NCI-H345 treated with DMSO at 0.1 percent for 48 hours (cell line): ENCODE measurements around the gene CFAP46.
"Not testable (repeated sequence)": the region's sequence is repeated elsewhere in the genome, so short reads cannot be mapped to it uniquely, and the experiment has no call there.

Experiments
- DNase-seq: peaks from one replicate; lab custom pipeline; 2025; ENCODE audit not compliant: unreplicated experiment; lab: John Stamatoyannopoulos, UW

CFAP46 gene

DNA sequence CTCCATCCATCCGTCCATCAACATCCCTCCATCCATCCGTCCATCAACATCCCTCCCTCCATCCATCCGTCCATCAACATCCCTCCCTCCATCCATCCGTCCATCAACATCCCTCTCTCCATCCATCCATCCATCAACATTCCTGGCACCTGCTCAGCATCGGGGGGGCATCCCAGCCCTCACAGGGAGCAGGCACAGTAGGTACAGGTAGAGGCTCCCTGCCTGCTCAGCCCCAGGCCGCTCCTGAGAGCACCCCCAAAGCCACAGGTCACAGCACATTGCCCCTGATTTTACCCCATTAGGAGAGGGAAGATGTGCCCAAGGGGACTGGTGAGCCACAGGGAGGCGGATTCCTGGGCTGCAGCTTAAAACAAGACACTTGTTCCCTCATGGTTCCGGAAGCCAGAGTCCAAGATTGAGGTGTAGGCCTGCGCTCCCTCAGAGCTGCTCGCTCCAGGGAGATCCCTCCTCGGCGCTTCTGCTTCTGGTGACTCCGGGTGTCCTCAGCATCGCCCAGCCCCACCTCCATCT is 21.1 kb upstream of the CFAP46 start:
- no peak for DNase-seq

GRCh38 chr10:132962623-132963429 is 20.5 kb upstream of the CFAP46 start:
- DNase-seq = no peak

DNA sequence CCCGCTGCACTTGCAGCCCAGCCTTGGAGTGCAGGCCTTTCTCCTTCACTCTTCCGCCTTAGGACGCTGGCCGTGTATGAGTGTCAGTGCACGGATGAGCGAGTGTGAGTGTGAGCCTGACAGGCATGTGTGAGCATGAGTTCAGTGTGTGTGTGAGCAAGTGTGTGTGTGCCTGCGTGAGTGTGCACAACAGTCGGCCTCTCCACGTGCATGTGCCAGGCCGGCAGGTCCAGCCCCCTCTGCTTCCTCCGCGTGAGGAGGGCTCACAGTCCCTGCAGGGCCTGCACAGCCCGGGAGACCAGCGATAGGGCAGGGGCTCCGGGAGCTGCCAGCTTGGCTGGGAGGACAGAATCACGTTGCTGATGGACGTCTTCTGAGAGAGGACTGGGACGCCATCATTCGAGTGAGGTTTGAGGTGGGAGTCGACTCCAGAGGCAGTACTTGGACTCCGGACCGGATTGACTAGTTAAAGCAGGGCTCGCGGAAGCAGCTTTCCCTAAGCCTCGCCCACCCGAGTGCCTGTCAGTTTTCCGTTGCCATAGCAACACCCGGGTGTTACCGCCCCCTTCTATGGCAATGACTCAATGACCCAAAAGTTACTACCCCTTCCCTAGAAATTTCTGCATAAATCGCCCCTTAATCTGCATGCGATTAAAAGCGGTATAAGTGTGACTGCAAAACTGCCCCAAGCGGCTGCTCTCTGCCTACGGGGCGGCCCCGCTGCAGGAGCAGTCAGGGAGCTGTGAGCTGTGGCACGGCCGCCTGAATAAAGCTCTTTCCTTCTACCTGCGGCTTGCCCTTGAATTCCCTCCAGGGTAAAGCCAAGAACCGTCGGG is 19.6 kb upstream of the CFAP46 start:
- no peak for DNase-seq

GRCh38 chr10:132961420-132961786 is 19.0 kb upstream of the CFAP46 start:
- no peak for DNase-seq

DNA sequence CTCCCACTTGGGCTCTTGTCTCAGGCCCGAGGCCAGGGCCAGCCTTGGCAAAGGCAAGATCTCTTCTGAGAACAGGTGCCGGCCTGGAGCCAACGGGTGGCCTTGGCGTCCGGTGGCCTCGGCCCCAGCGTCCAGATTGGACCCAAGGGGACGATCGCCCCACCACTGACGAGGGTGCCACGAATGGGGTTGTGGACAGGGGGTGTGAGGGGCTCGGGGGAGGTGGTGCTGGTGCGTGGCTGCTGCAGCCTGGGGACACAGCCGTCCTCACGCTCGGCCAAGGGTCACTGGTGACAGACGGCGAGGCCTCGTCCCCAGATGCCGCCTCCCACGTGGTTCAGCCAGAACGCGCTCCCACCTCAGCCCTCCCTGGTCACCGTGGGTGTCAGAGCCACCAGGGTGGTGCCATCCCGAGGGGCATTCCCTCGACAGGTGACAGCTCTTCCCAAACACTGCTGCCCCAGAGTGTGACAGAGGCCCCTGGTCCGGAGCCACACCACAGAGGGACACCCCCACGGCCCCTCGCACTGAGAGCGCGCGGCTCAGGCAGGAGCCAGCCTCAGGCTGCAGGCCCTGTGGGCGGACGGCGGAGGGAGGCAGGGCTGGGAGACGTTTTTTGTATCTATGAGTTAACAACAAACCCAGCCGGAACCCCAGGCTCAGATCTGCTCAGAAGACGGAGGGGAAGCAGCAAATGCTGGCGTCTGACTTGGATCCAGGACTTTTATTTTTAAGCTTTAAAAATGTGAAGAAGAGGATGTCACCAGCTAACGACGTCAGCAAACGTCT is 18.5 kb upstream of the CFAP46 start:
- no peak for DNase-seq

GRCh38 chr10:132960071-132960472 is 17.7 kb upstream of the CFAP46 start:
- no peak for DNase-seq

GRCh38 chr10:132959559-132959961 is 17.2 kb upstream of the CFAP46 start:
- no peak for DNase-seq

DNA sequence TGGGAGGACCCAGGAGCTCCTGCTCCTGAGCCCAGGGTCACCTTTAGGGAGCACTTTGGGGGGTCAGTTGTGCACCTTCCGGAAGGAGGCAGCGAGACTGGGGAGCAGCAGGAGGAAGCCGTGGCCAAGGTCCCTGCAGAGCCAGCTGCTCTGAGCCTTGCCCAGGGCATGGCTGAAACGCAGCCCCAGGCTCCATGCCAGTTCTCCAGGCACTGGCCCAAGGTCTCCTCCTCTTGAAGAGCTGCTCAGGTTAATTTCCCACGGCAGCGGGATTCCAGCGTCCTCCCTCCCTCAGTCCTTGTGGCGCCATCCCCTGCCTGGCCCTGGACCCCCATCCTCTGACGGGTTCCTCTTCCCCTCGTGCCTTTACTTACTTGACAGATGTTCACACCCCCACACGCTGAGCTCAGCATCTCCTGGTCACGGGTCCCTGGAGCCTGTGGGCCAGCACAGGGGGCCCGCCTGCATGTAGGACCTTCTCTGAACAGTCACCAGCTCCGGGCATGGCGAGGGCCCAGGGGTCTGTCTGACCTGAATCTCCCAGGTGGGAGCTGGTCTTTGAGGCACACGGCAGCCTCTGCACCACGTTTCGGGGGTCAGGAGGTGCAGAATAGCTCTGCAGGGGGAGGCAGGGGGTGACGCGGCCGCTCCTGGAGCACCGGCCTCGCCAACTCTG is 16.7 kb upstream of the CFAP46 start:
- no peak for DNase-seq

- DNase-seq = no peak
Observed at GRCh38 chr10:132957981-132958882, 15.9 kb upstream of the CFAP46 start.

DNA sequence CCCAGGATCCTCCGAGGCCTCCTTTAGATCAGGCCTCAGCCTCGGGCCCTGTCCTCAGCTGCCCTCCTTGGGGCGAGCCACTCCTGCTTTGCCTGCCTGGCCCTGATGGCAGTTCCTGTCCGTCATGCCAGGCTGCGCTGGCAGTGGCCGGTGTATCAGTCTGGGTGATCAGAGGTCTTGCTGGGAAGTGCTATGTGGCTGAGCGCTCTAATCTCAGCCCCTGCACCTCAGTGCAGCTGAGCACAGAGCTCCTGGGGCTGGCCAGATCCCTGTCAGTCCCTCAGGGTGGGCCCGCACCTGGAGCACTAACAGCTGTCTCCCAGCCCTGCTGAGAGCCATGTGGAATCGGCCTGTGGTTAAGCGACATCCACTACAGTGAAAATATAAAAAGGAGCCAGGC is 14.8 kb upstream of the CFAP46 start:
- DNase-seq = no peak

- DNase-seq = not testable (repeated sequence)
Observed at GRCh38 chr10:132956259-132956658, 13.9 kb upstream of the CFAP46 start.

DNA sequence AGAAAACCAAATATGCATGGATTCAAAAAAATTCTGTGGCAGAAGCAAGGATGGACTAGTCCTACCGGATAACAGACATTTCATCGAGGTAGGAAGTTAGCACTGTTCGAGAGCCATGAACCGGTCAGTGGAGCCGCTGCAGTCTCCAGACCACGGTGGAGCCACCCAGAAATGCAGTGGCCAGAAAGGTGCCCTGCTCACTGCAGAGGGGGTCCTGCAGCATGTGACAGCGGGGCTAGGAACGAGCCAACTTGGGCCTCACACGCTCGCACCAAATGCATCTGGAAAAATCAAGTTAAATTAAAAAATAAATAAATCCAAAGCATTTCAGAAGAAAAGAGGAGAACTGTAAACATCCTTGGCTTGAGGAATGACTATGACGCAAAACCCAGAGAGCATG is 13.1 kb upstream of the CFAP46 start:
- DNase-seq = no peak

DNA sequence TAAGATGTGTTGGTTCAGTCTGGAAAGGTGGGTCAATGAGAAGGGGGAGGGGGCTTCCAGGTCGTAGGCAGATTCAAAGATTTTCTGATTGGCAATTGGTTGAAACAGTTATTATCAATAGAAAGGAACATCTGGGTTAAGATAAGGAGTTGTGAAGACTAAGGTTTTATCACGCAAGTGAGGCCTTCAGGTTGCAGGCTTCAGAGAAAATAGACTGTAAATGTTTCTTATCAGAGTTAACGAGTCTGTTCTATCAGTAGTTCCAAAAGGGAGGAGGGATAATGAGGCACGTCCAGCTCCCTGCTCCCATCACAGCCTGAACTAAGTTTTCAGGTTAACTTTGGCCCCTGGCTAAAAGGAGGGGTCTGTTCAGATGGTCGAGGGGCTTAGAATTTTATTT is 11.1 kb upstream of the CFAP46 start:
- no peak for DNase-seq

GRCh38 chr10:132951926-132952325 is 9.6 kb upstream of the CFAP46 start:
- DNase-seq = no peak

GRCh38 chr10:132948351-132948750 is 6.0 kb upstream of the CFAP46 start:
- DNase-seq = no peak

- DNase-seq = no peak
Observed at GRCh38 chr10:132947843-132948242, 5.5 kb upstream of the CFAP46 start.

DNA sequence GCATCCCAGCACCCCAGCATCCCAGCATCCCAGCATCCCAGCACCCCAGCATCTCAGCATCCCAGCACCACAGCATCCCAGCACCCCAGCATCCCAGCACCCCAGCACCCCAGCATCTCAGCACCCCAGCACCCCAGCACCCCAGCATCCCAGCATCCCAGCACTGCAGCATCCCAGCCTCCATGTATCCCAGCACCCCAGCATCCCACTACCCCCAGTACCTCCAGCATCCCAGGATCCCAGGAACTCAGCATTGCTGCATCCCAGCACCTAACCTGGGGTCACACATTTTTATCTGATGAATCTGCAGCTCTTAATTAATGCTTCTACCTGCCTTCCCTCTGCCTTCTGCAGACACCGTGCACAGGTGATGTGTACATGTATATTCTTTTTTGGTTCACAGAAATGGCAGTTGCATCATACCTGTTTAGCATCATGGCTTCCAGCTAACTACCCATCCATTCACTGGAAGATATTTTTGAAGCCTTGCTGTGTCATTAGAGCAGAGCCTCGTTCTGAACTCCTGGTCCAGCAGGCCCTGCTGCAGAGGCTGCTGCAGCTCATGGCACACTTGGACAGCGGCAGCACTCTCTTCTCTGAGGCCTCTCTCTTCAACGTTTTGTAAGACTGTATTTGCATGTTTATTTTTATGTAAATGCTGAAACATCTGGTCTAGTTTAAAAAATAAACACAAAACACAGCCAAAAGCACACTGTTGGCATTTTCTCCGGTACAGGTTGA is 4.6 kb upstream of the CFAP46 start:
- no peak for DNase-seq

- no peak for DNase-seq
Observed at GRCh38 chr10:132946311-132946710, 3.9 kb upstream of the CFAP46 start.

- DNase-seq = no peak
Observed at GRCh38 chr10:132945894-132946255, 3.5 kb upstream of the CFAP46 start.
